Mesenchymal stem cell (in vitro differentiated cells and primary cell): ENCODE results near the gene FAM153A.
"Not testable (repeated sequence)": the region's sequence is repeated elsewhere in the genome, so short reads cannot be mapped to it uniquely, and the experiment has no call there.

ENCODE experiments used
- DNase-seq: peaks from one replicate; pipeline ENCODE4 v3.0.0-alpha.2; 2013
- H2AFZ ChIP-seq: one replicate; pipeline ENCODE4 v1.6.1; 2013; ENCODE audit warnings: low read depth, mild to moderate bottlenecking, control low read depth, inconsistent platforms, low read length, moderate library complexity
- H2AK5ac ChIP-seq: 2 replicates; pipeline ENCODE4 v1.6.1; 2013; ENCODE audit warnings: low read length, moderate library complexity, mild to moderate bottlenecking, inconsistent platforms; ENCODE audit not compliant: severe bottlenecking
- H2BK120ac ChIP-seq: one replicate; pipeline ENCODE4 v1.6.1; 2013; ENCODE audit warnings: low read depth, mild to moderate bottlenecking, inconsistent platforms, low read length, moderate library complexity
- H2BK12ac ChIP-seq, 2 experiments: one replicate each; pipeline ENCODE4 v1.6.1; 2013; ENCODE audit warnings: inconsistent platforms in 2 of 2, low read length in 2 of 2, mild to moderate bottlenecking in 2 of 2, moderate library complexity in 2 of 2, control low read depth in 1 of 2
- H2BK15ac ChIP-seq: one replicate; pipeline ENCODE4 v1.6.1; 2013; ENCODE audit warnings: mild to moderate bottlenecking, low read depth, inconsistent platforms; ENCODE audit not compliant: poor library complexity, severe bottlenecking
- H2BK5ac ChIP-seq: 2 replicates; pipeline ENCODE4 v1.6.1; 2013; ENCODE audit warnings: low read depth, mild to moderate bottlenecking, low read length, control low read depth, inconsistent platforms; ENCODE audit not compliant: poor library complexity, severe bottlenecking
- H3K14ac ChIP-seq, 2 experiments: one replicate each; pipeline ENCODE4 v1.6.1; 2013; ENCODE audit warnings: inconsistent platforms in 2 of 2, low read length in 2 of 2, control low read depth in 1 of 2, mild to moderate bottlenecking in 1 of 2, moderate library complexity in 1 of 2
- H3K18ac ChIP-seq, 2 experiments: one replicate each; pipeline ENCODE4 v1.6.1; 2013; ENCODE audit warnings: inconsistent platforms in 2 of 2, low read length in 2 of 2, control low read depth in 1 of 2, low read depth in 1 of 2, mild to moderate bottlenecking in 1 of 2
- H3K23ac ChIP-seq, 2 experiments: one replicate each; pipeline ENCODE4 v1.6.1; 2013; ENCODE audit warnings: inconsistent platforms in 2 of 2, low read length in 2 of 2, mild to moderate bottlenecking in 2 of 2, moderate library complexity in 2 of 2, control low read depth in 1 of 2
- H3K27ac ChIP-seq: 2 replicates; pipeline ENCODE4 v1.5.1; 2013; ENCODE audit warnings: mild to moderate bottlenecking, moderate library complexity, low read length, control low read depth, inconsistent platforms; ENCODE audit not compliant: poor library complexity, severe bottlenecking
- H3K27me3 ChIP-seq, 2 experiments: 2 replicates each; pipeline versions ENCODE4 v1.6.1 to v1.7.0; 2013; ENCODE audit warnings: low read length in 2 of 2, mild to moderate bottlenecking in 2 of 2, moderate library complexity in 2 of 2, control low read depth in 1 of 2, inconsistent platforms in 1 of 2; ENCODE audit not compliant: control insufficient read depth in 1 of 2, insufficient read depth in 1 of 2
- H3K36me3 ChIP-seq, 2 experiments: 2 replicates each; pipeline versions ENCODE4 v1.6.1 to v1.7.0; 2013; ENCODE audit warnings: low read length in 2 of 2, control low read depth in 1 of 2, inconsistent platforms in 1 of 2, low read depth in 1 of 2, mild to moderate bottlenecking in 1 of 2; ENCODE audit not compliant: insufficient read depth in 2 of 2, control insufficient read depth in 1 of 2
- H3K4ac ChIP-seq, 2 experiments: one replicate each; pipeline ENCODE4 v1.6.1; 2013; ENCODE audit warnings: inconsistent platforms in 2 of 2, low read length in 2 of 2, mild to moderate bottlenecking in 2 of 2, moderate library complexity in 2 of 2, control low read depth in 1 of 2, low read depth in 1 of 2
- H3K4me1 ChIP-seq: 2 replicates; pipeline ENCODE4 v1.6.1; 2013; ENCODE audit warnings: low read depth, low read length, control low read depth; ENCODE audit not compliant: control insufficient read depth, insufficient read depth
- H3K4me2 ChIP-seq: 2 replicates; pipeline ENCODE4 v1.6.1; 2013; ENCODE audit warnings: low read length, mild to moderate bottlenecking, inconsistent platforms; ENCODE audit not compliant: poor library complexity, severe bottlenecking
- H3K4me3 ChIP-seq, 2 experiments: 2 replicates each; pipeline versions ENCODE4 v1.5.1 to v1.7.0; 2013; ENCODE audit warnings: low read length in 2 of 2, mild to moderate bottlenecking in 2 of 2, control low read depth in 1 of 2, low read depth in 1 of 2; ENCODE audit not compliant: insufficient read depth in 1 of 2
- H3K79me1 ChIP-seq: replicated peaks from 2 replicates; pipeline ENCODE4 v1.6.1; 2013; ENCODE audit warnings: mild to moderate bottlenecking, control low read depth, low read length, inconsistent platforms; ENCODE audit not compliant: poor library complexity, severe bottlenecking
- H3K9ac ChIP-seq: 2 replicates; pipeline ENCODE4 v1.7.0; 2013; ENCODE audit warnings: mild to moderate bottlenecking, low read length, moderate library complexity
- H3K9me3 ChIP-seq: 2 replicates; pipeline ENCODE4 v1.7.0; 2013; ENCODE audit warnings: mild to moderate bottlenecking, low read length; ENCODE audit not compliant: control insufficient read depth
- H4K8ac ChIP-seq: one replicate; pipeline ENCODE4 v1.6.1; 2013; ENCODE audit warnings: inconsistent platforms, mild to moderate bottlenecking, low read length, moderate library complexity
- H4K91ac ChIP-seq: one replicate; pipeline ENCODE4 v1.6.1; 2013; ENCODE audit warnings: mild to moderate bottlenecking, low read length, inconsistent platforms
- WGBS: methylation state at CpG from one replicate; pipeline ENCODE4 v1.1.7; 2013; ENCODE audit warnings: mixed read lengths; 5-methylcytosine and 5-hydroxymethylcytosine counted together

Gene FAM153A

DNA sequence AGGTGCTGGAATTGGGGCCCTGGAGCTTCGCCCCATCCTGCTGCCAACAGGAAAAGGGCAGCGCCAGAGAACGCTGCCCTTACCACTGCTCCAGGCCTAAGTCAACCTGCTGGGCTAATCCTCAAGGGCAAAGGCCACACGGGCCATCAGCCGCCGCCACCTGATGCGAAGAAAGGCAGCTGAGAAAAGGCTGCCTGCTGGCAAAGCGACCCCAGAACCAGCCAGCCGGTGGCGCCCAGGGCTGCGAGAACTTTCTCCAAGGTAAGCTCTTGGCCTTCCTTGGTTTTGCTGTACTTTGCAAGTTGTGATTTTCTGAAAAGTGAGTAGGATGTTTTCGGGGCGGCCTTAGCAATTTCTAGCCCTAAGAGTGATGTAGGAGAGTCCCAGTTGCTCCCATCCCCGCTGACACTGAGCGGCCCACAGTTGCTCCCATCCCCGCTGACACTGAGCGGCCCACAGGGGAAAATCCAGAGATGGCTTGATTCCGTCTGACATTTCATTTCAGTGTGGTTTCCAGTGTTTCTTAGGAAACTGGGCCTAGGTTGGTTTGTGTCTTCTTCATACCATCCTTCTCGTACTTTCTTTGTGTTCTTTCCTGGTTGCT, 15.6 kb upstream of the FAM153A start:
- not testable (repeated sequence) for H4K91ac ChIP-seq, H3K27me3 ChIP-seq, H3K4me1 ChIP-seq, H3K9me3 ChIP-seq, H3K23ac ChIP-seq, H3K27ac ChIP-seq, H3K79me1 ChIP-seq, H3K18ac ChIP-seq, H2BK120ac ChIP-seq, H3K4me2 ChIP-seq, H3K9ac ChIP-seq, H3K4ac ChIP-seq, H2BK5ac ChIP-seq, H2BK15ac ChIP-seq, H2AFZ ChIP-seq, H2BK12ac ChIP-seq, H3K36me3 ChIP-seq, H2AK5ac ChIP-seq, H3K4me3 ChIP-seq, DNase-seq, H4K8ac ChIP-seq, H3K14ac ChIP-seq
- no CpG with 5 or more reads among the region's 19 CpGs for WGBS

DNA sequence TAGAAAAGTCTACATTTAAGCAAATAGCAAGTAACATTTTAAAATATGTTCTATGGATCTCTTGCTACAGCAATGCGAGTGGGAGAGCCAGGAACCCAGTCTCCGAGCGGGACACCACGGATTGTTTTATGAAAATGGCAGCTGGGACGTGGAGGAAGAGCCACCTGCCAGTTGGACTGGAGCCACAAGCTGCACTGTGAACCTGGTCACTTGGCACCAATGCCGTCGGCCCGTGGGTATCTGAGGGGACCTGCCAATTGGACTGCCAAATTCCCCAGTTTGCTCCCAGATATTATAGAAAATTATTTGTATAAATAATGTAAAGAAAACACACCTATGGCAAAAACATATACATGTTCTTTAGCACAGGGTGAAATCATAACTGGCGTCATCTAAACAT, 10.6 kb upstream of the FAM153A start:
- H3K4me2 ChIP-seq, H3K79me1 ChIP-seq, H2BK5ac ChIP-seq, H2BK12ac ChIP-seq, H2BK120ac ChIP-seq, H3K18ac ChIP-seq, H4K8ac ChIP-seq, H2AK5ac ChIP-seq, H3K14ac ChIP-seq, DNase-seq, H2BK15ac ChIP-seq, H3K4ac ChIP-seq, H4K91ac ChIP-seq, H3K9me3 ChIP-seq, H2AFZ ChIP-seq, H3K23ac ChIP-seq, H3K36me3 ChIP-seq, H3K27ac ChIP-seq, H3K4me1 ChIP-seq, H3K27me3 ChIP-seq, H3K9ac ChIP-seq, H3K4me3 ChIP-seq: not testable (repeated sequence)
- no CpG with 5 or more reads among the region's 9 CpGs for WGBS

DNA sequence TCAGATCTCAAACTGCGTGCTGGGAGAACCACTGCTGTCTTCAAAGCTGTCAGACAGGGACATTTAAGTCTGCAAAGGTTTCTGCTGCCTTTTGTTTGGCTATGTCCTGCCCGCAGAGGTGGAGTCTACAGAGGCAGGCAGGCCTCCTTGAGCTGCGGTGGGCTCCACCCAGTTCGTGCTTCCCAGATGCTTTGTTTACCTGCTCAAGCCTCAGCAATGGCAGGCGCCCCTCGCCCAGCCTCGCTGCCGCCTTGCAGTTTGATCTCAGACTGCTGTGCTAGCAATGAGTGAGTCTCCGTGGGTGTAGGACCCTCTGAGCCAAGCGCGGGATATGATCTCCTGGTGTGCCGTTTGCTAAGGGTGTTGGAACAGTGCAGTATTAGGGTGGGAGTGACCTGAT, 8.9 kb upstream of the FAM153A start:
- not testable (repeated sequence) for H2BK5ac ChIP-seq, H2BK120ac ChIP-seq, H3K4me1 ChIP-seq, H3K4me2 ChIP-seq, H2BK15ac ChIP-seq, H3K9ac ChIP-seq, H3K14ac ChIP-seq, H2AFZ ChIP-seq, H3K36me3 ChIP-seq, H3K23ac ChIP-seq, H4K91ac ChIP-seq, H3K4me3 ChIP-seq, DNase-seq, H2AK5ac ChIP-seq, H3K4ac ChIP-seq, H3K79me1 ChIP-seq, H4K8ac ChIP-seq, H3K18ac ChIP-seq, H3K27ac ChIP-seq, H3K9me3 ChIP-seq, H2BK12ac ChIP-seq, H3K27me3 ChIP-seq
- 85% methylated on average over 2 of the region's 12 CpGs for WGBS

DNA sequence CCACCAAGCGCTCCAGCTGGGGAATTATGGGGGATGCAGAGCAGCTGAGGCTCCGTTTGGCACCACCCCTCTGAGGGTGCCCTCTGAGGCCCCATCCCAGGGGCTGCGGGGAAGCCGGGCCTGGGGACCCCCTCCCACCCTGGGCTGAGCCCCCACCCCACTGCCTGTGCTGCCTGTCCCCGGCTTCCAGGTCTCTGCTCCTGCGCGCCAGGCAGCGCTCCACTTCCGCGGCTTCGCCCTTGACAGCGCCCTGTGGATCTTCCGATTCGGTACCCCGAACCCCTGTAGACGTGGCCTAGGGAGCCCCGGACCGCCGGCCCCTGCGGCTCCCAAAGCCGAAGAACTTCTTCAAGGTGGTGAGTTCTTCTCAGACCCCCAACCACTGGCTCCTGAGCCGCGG, 530 bp downstream of the FAM153A start:
- not testable (repeated sequence) for H3K14ac ChIP-seq

More for the DNA sequence above, 530 bp downstream of the FAM153A start:
- H3K4ac ChIP-seq, H2BK12ac ChIP-seq, H3K79me1 ChIP-seq, H2AFZ ChIP-seq, H4K8ac ChIP-seq, H3K36me3 ChIP-seq, H3K27ac ChIP-seq, H3K9me3 ChIP-seq, H4K91ac ChIP-seq, H2AK5ac ChIP-seq, H2BK120ac ChIP-seq, H2BK5ac ChIP-seq, H3K18ac ChIP-seq, H3K9ac ChIP-seq, H3K4me2 ChIP-seq, H3K27me3 ChIP-seq, DNase-seq, H3K4me1 ChIP-seq, H2BK15ac ChIP-seq, H3K4me3 ChIP-seq, H3K23ac ChIP-seq: not testable (repeated sequence)
- WGBS = no CpG with 5 or more reads among the region's 23 CpGs
